DND-41 (cell line): ENCODE measurements around the gene LTF.

Source experiments
- ATAC-seq: fragments of 200-7000 bp; cut with Tn5 transposase; 3 replicates; pipeline ENCODE4 v1.9.1; 2021; ENCODE audit warnings: low read depth; ENCODE audit not compliant: insufficient read depth
- DNase-seq: peaks from one replicate; pipeline ENCODE4 v3.0.0-alpha.2; 2020
- H2AFZ ChIP-seq: 2 replicates; pipeline ENCODE4 v1.6.0; 2012; ENCODE audit warnings: low read depth, low read length
- H3K27ac ChIP-seq: 2 replicates; pipeline ENCODE4 v1.5.1; 2012; ENCODE audit warnings: low read length, inconsistent platforms
- H3K27me3 ChIP-seq: fragments of 200-600 bp; sonication (generic); 2 replicates; pipeline ENCODE4 v1.6.0; 2012; ENCODE audit warnings: low read length, mild to moderate bottlenecking, inconsistent platforms; ENCODE audit not compliant: insufficient read depth, poor library complexity
- H3K36me3 ChIP-seq: 2 replicates; pipeline ENCODE4 v1.5.1; 2012; ENCODE audit warnings: low read length, inconsistent platforms; ENCODE audit not compliant: insufficient read depth
- H3K4me1 ChIP-seq: 2 replicates; pipeline ENCODE4 v1.5.1; 2012; ENCODE audit warnings: mild to moderate bottlenecking, low read length; ENCODE audit not compliant: insufficient read depth
- H3K4me2 ChIP-seq: 2 replicates; pipeline ENCODE4 v1.6.0; 2012; ENCODE audit warnings: mild to moderate bottlenecking, moderate library complexity, low read length, inconsistent platforms; ENCODE audit not compliant: insufficient read depth
- H3K4me3 ChIP-seq, 2 experiments: fragments of 200-600 bp in 1 of 2; shearing (Covaris generic) in 1 of 2; 2 replicates each; pipeline ENCODE4 v1.5.1; 2012 to 2016; ENCODE audit warnings: inconsistent platforms in 2 of 2, low read length in 2 of 2, mild to moderate bottlenecking in 2 of 2, low read depth in 1 of 2, moderate library complexity in 1 of 2
- H3K79me2 ChIP-seq: 2 replicates; pipeline ENCODE4 v1.6.0; 2012; ENCODE audit warnings: low read length, inconsistent platforms; ENCODE audit not compliant: insufficient read depth
- H3K9ac ChIP-seq: 2 replicates; pipeline ENCODE4 v1.6.0; 2012; ENCODE audit warnings: low read depth, mild to moderate bottlenecking, inconsistent platforms, low read length, moderate library complexity
- H3K9me3 ChIP-seq: 2 replicates; pipeline ENCODE4 v1.5.1; 2012; ENCODE audit warnings: low read length, moderate library complexity, mild to moderate bottlenecking, inconsistent platforms; ENCODE audit not compliant: insufficient read depth, severe bottlenecking
- H4K20me1 ChIP-seq: 2 replicates; pipeline ENCODE4 v1.6.0; 2012; ENCODE audit warnings: low read length; ENCODE audit not compliant: insufficient read depth
- CTCF ChIP-seq: IDR thresholded peaks from 2 replicates; pipeline ENCODE4 v1.5.1; 2012; ENCODE audit warnings: borderline replicate concordance, low read length, moderate library complexity, mild to moderate bottlenecking; ENCODE audit not compliant: poor library complexity, severe bottlenecking; ENCODE audit errors: extremely low read depth
- EZH2 ChIP-seq: IDR thresholded peaks from 3 replicates; pipeline ENCODE4 v1.6.1; 2012; ENCODE audit warnings: borderline replicate concordance, low read depth, mild to moderate bottlenecking, moderate library complexity, low read length, inconsistent platforms; ENCODE audit not compliant: severe bottlenecking

Gene LTF

GRCh38 chr3:46463868-46464241 lies 850 bp downstream of the LTF start:
- Histone ChIP-seq H3K9me3 (peaks cover 3% of the 10 kb centered on the region), H3K27me3 (no peaks in the 10 kb centered on the region), H3K79me2 (no peaks in the 10 kb centered on the region), H3K4me2 (no peak overlapping the region), H3K27ac (no peak overlapping the region), H3K36me3 (no peaks in the 10 kb centered on the region), H2AFZ (no peak overlapping the region), H3K4me1 (no peaks in the 10 kb centered on the region), H3K9ac (no peak overlapping the region), H3K4me3 (no peak overlapping the region), H4K20me1 (no peaks in the 10 kb centered on the region)
- no peak for TF ChIP-seq EZH2
- no peak for TF ChIP-seq CTCF
- ATAC-seq (no peak), DNase-seq (no peak)

- no peaks in the 10 kb centered on the region for H4K20me1 ChIP-seq
- DNase-seq (no peak), ATAC-seq (no peak)
- no peak overlapping the region for H3K27ac ChIP-seq
- H3K27me3 ChIP-seq = no peaks in the 10 kb centered on the region
- H2AFZ ChIP-seq = no peak overlapping the region
- no peak overlapping the region for H3K9ac ChIP-seq
- no peak overlapping the region for H3K4me2 ChIP-seq
- H3K9me3 ChIP-seq = peaks cover 3% of the 10 kb centered on the region
- no peak overlapping the region for H3K4me3 ChIP-seq
- H3K36me3 ChIP-seq = no peaks in the 10 kb centered on the region
- no peaks in the 10 kb centered on the region for H3K79me2 ChIP-seq
- no peak for TF ChIP-seq CTCF
- no peak for TF ChIP-seq EZH2
- no peaks in the 10 kb centered on the region for H3K4me1 ChIP-seq
These were observed 1.4 kb downstream of the LTF start for GRCh38 chr3:46463120-46463867.

GRCh38 chr3:46462511-46462910 lies 2.2 kb downstream of the LTF start:
- H2AFZ ChIP-seq = no peak overlapping the region
- no peak for TF ChIP-seq EZH2
- no peak for TF ChIP-seq CTCF
- H3K9ac ChIP-seq = no peak overlapping the region
- no peak overlapping the region for H3K4me3 ChIP-seq
- no peak overlapping the region for H3K4me2 ChIP-seq
- H3K27me3 ChIP-seq = no peaks in the 10 kb centered on the region
- no peak overlapping the region for H3K27ac ChIP-seq
- no peak for DNase-seq
- no peaks in the 10 kb centered on the region for H3K36me3 ChIP-seq
- no peaks in the 10 kb centered on the region for H3K79me2 ChIP-seq
- peaks cover 3% of the 10 kb centered on the region for H3K9me3 ChIP-seq
- H3K4me1 ChIP-seq = no peaks in the 10 kb centered on the region
- ATAC-seq = no peak
- no peaks in the 10 kb centered on the region for H4K20me1 ChIP-seq
